B cell (primary cell): Measurements from ENCODE around the gene ZNF831. TPM values are rescaled to one million over a fixed set of nuclear protein-coding genes. Genes with fewer than 3 reads are reported as not detected.

Source experiments
- ATAC-seq: fragments of 200-7000 bp; cut with Tn5 transposase; one replicate; pipeline ENCODE4 v1.10.0; 2021; ENCODE audit warnings: low read depth, mild to moderate bottlenecking, moderate number of reproducible peaks, moderate library complexity
- CTCF ChIA-PET: fragments of 350-600 bp; sonication (Branson Sonifier 250); formaldehyde crosslinking; loops from one replicate; lab custom pipeline; 2021; ENCODE audit warnings: antibody characterized with exemption, inconsistent platforms; lab: Charles Lee
- POLR2A ChIA-PET: fragments of 350-600 bp; sonication (Branson Sonifier 250); formaldehyde crosslinking; loops from one replicate; lab custom pipeline; 2021; ENCODE audit warnings: antibody characterized with exemption; lab: Charles Lee
- DNase-seq: peaks from one replicate; pipeline ENCODE4 v3.0.0; 2013
- H2AFZ ChIP-seq: 2 replicates; pipeline ENCODE4 v1.6.1; 2012; ENCODE audit warnings: mild to moderate bottlenecking, low read depth, low read length; ENCODE audit not compliant: insufficient read depth, poor library complexity, severe bottlenecking
- H3K27ac ChIP-seq, 2 donors: 1 replicate in 1 of 2; 2 replicates in 1 of 2; pipeline ENCODE4 v1.5.1; 2012 to 2013; ENCODE audit warnings: low read length in 2 of 2, mild to moderate bottlenecking in 2 of 2, moderate library complexity in 1 of 2
- H3K27me3 ChIP-seq, 4 experiments: fragments of 200-600 bp in 1 of 4; sonication (generic) in 1 of 4; replicated peaks in 1 of 4; 1 replicate in 2 of 4; 2 replicates in 2 of 4; pipeline versions ENCODE4 v1.6.1 to v1.7.0; 2013 to 2016; ENCODE audit warnings: low read length in 3 of 4, mild to moderate bottlenecking in 2 of 4, mixed read lengths in 1 of 4, moderate library complexity in 1 of 4; ENCODE audit not compliant: insufficient read depth in 4 of 4, control insufficient read depth in 3 of 4; ENCODE audit errors: control extremely low read depth in 1 of 4
- H3K36me3 ChIP-seq, 2 experiments: replicated peaks in 1 of 2; 1 replicate in 1 of 2; 2 replicates in 1 of 2; pipeline versions ENCODE4 v1.6.1 to v1.7.1; 2013; ENCODE audit warnings: low read length in 1 of 2; ENCODE audit not compliant: insufficient read depth in 2 of 2, control insufficient read depth in 1 of 2; ENCODE audit errors: control extremely low read depth in 1 of 2, extremely low read depth in 1 of 2
- H3K4me1 ChIP-seq, 2 donors: fragments of 200-600 bp in 1 of 2; sonication (generic) in 1 of 2; 1 replicate in 1 of 2; 2 replicates in 1 of 2; pipeline versions ENCODE4 v1.5.1 to v1.6.1; 2013 to 2017; ENCODE audit warnings: low read length in 2 of 2; ENCODE audit not compliant: control insufficient read depth in 2 of 2, insufficient read depth in 2 of 2
- H3K4me2 ChIP-seq: replicated peaks from 2 replicates; pipeline ENCODE3; 2012; ENCODE audit warnings: mild to moderate bottlenecking, low read depth, low read length; ENCODE audit not compliant: poor library complexity, severe bottlenecking
- H3K4me3 ChIP-seq, 5 experiments: fragments of 200-600 bp in 1 of 5; sonication (generic) in 1 of 5; 1 replicate in 3 of 5; 2 replicates in 2 of 5; pipeline versions ENCODE4 v1.5.1 to v1.7.0; 2011 to 2016; ENCODE audit warnings: low read length in 4 of 5, mild to moderate bottlenecking in 4 of 5, low read depth in 2 of 5, control low read depth in 1 of 5, moderate library complexity in 1 of 5; ENCODE audit not compliant: insufficient read depth in 1 of 5; ENCODE audit errors: control extremely low read depth in 1 of 5, extremely low read depth in 1 of 5
- H3K79me2 ChIP-seq: fragments of 200-600 bp; sonication (generic); one replicate; pipeline ENCODE4 v1.6.0; 2016; ENCODE audit warnings: low read length; ENCODE audit not compliant: control insufficient read depth, insufficient read depth
- H3K9ac ChIP-seq: fragments of 200-600 bp; sonication (generic); 2 replicates; pipeline ENCODE4 v1.6.1; 2017; ENCODE audit warnings: mild to moderate bottlenecking, low read length, moderate library complexity
- H3K9me3 ChIP-seq, 3 donors: one replicate each; pipeline versions ENCODE4 v1.6.1 to v1.7.1; 2013; ENCODE audit warnings: low read length in 2 of 3; ENCODE audit not compliant: control insufficient read depth in 2 of 3, insufficient read depth in 1 of 3; ENCODE audit errors: control extremely low read depth in 1 of 3
- H4K20me1 ChIP-seq: 2 replicates; pipeline ENCODE4 v1.6.0; 2012; ENCODE audit warnings: mild to moderate bottlenecking, low read length; ENCODE audit not compliant: insufficient read depth, control insufficient read depth, poor library complexity, severe bottlenecking
- H3K27ac Mint-ChIP-seq: one replicate; pipeline ENCODE4 v1.8.0; 2021; ENCODE audit warnings: mixed read lengths
- H3K27me3 Mint-ChIP-seq: one replicate; pipeline ENCODE4 v1.8.0; 2021; ENCODE audit warnings: mixed read lengths
- H3K4me1 Mint-ChIP-seq: one replicate; pipeline ENCODE4 v1.8.0; 2021; ENCODE audit warnings: mixed read lengths
- H3K4me3 Mint-ChIP-seq: one replicate; pipeline ENCODE4 v1.8.0; 2021; ENCODE audit warnings: mixed read lengths
- H3K9me3 Mint-ChIP-seq: one replicate; pipeline ENCODE4 v1.8.0; 2022; ENCODE audit warnings: mixed read lengths; ENCODE audit not compliant: insufficient read depth
- EZH2 ChIP-seq: IDR thresholded peaks from 2 replicates; pipeline ENCODE4 v1.6.1; 2012; ENCODE audit warnings: borderline replicate concordance, low read depth, mild to moderate bottlenecking, moderate library complexity, low read length; ENCODE audit not compliant: insufficient read depth, poor library complexity, severe bottlenecking
- WGBS: methylation state at CpG from one replicate; pipeline ENCODE4 v1.1.5; 2013; ENCODE audit warnings: missing lambda C conversion rate; ENCODE audit not compliant: insufficient coverage; 5-methylcytosine and 5-hydroxymethylcytosine counted together
- intact Hi-C: fragments of 100-400 bp; cut with micrococcal nuclease; formaldehyde crosslinking; loops from one replicate; pipeline ENCODE4 v1.10.0; 2022
- polyA plus RNA-seq: library from polyadenylated mRNA; depleted of rRNA; stranded (reverse); fragments of >200 nt; gene quantifications from 2 replicates; pipeline ENCODE4 v1.2.3, GENCODE V29; 2012
- total RNA-seq, 2 donors: library from RNA; stranded (reverse); fragments of 120-200 nt in 1 of 2; gene quantifications; 1 replicate in 1 of 2; 2 replicates in 1 of 2; pipeline versions ENCODE4 v1.2.3 to v1.2.4, GENCODE V29; 2013 to 2022
- TF ChIP-seq, protein P1 (sequence below): fragments of 200-600 bp; IDR thresholded peaks from one replicate; pipeline ENCODE4 v1.8.0; 2022; ENCODE audit warnings: antibody characterized with exemption, mild to moderate bottlenecking

ZNF831 gene
- total and polyA plus RNA-seq, 2 donors (not counting 1 experiment from before 2014, with no cell fraction given), result 1.7 to 14.1 TPM

DNA sequence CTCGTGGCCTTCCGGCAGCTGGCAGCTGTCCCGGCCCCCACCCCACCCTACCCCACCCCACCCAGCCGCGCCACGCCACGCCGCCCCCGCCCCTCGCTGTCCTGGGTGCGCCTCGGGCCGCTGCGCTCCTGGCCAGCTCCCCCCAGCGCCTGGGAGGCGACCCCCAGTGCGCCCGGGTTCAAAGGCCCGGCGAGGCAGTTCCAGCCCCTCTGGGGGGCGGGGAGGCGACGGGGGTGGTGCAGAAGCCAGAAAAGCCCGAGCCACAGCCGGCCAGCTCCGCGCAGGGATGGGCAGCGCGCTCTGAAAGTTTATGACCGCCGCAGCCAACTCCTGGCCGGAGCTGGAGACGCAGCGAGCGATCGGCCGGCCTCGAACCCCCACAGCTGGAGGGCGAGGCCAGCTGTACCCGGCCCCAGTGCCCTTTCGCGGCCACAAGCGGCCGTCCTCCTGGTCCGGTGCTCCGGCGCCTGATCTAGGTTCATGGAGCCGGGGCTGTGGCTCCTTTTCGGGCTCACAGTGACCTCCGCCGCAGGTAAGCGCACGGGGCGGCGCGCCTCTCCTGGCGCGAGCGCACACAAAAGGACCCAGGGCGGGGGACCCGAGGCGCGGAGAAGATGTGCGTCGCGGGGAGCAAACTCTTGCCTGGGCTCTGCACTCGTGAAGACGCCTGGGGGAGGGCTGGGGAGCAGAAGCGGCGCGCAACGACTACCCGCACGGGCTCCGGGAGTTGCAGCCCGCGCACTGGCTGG lies 136.9 kb downstream of the ZNF831 start, which contains the start of gene EDN3:
Gene EDN3 (plus strand): TSS at position 279 of the 749 bp plus-strand sequence. CDS start 202 bp downstream, at position 481.
- no peaks in the 10 kb centered on the region for H3K9me3 ChIP-seq
- no peak within 1 kb of the TSS for H3K27ac ChIP-seq
- ChIA-PET CTCF (no interaction called here), POLR2A (no interaction called here)
- no peaks in the 10 kb centered on the region for H3K79me2 ChIP-seq
- intact Hi-C loops, result no loop called here
- Mint-ChIP-seq H3K4me1 (no peaks in the 10 kb centered on the region), H3K9me3 (no peaks in the 10 kb centered on the region), H3K4me3 (no peak within 1 kb of the TSS), H3K27ac (no peak within 1 kb of the TSS), H3K27me3 (peaks cover 69% of the 10 kb centered on the region)
- ATAC-seq, result no peak
- no peak within 1 kb of the TSS for H2AFZ ChIP-seq
- no peak within 1 kb of the TSS for H3K4me2 ChIP-seq
- no peaks in the 10 kb centered on the region for H3K36me3 ChIP-seq
- H3K4me1 ChIP-seq, result no peaks in the 10 kb centered on the region
- no peak for DNase-seq
- H3K9ac ChIP-seq, result no peak within 1 kb of the TSS
- no peaks in the 10 kb centered on the region for H4K20me1 ChIP-seq
- 11% methylated on average over 67 of the region's 77 CpGs for WGBS
- peaks cover 0 to 31% (median 4%) of the 10 kb centered on the region in 4 experiments for H3K27me3 ChIP-seq
- H3K4me3 ChIP-seq, result no peak within 1 kb of the TSS
- no peak for TF ChIP-seq EZH2
- TF ChIP-seq, protein P1, sequence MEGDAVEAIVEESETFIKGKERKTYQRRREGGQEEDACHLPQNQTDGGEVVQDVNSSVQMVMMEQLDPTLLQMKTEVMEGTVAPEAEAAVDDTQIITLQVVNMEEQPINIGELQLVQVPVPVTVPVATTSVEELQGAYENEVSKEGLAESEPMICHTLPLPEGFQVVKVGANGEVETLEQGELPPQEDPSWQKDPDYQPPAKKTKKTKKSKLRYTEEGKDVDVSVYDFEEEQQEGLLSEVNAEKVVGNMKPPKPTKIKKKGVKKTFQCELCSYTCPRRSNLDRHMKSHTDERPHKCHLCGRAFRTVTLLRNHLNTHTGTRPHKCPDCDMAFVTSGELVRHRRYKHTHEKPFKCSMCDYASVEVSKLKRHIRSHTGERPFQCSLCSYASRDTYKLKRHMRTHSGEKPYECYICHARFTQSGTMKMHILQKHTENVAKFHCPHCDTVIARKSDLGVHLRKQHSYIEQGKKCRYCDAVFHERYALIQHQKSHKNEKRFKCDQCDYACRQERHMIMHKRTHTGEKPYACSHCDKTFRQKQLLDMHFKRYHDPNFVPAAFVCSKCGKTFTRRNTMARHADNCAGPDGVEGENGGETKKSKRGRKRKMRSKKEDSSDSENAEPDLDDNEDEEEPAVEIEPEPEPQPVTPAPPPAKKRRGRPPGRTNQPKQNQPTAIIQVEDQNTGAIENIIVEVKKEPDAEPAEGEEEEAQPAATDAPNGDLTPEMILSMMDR, result no peak

DNA sequence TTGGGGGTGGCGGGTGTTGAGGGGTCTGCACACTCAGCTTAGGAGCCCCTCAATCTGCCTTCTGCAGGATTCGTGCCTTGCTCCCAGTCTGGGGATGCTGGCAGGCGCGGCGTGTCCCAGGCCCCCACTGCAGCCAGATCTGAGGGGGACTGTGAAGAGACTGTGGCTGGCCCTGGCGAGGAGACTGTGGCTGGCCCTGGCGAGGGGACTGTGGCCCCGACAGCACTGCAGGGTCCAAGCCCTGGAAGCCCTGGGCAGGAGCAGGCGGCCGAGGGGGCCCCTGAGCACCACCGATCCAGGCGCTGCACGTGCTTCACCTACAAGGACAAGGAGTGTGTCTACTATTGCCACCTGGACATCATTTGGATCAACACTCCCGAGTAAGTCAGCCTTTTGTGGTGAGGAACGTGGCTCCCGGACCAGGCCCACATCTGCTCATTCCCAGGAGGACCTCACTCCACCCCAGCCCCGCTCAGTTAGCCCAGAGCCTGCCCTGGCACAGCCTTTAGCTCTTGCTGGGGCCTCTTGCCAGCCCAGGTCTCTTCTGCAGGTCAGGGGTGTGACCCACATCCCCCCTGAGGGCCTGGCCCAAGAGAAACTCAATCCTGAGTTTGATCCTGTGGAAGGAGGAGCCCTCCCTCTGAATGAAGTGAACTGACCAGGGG lies 137.9 kb downstream of the ZNF831 start:
- ChIA-PET CTCF (no interaction called here), POLR2A (no interaction called here)
- TF ChIP-seq EZH2, result no peak
- TF ChIP-seq, protein P1, result no peak
- Histone ChIP-seq H3K27me3 (peaks cover 0 to 28% (median 4%) of the 10 kb centered on the region in 4 experiments), H3K4me1 (no peaks in the 10 kb centered on the region), H3K9me3 (peaks cover 0 to 3% (median 0%) of the 10 kb centered on the region in 3 donors), H3K4me3 (no peak overlapping the region), H2AFZ (no peak overlapping the region), H3K36me3 (no peaks in the 10 kb centered on the region), H3K4me2 (no peak overlapping the region), H3K9ac (no peak overlapping the region), H3K79me2 (no peaks in the 10 kb centered on the region), H3K27ac (no peak overlapping the region), H4K20me1 (no peaks in the 10 kb centered on the region)
- ATAC-seq (no peak), DNase-seq (no peak)
- Mint-ChIP-seq H3K4me3 (no peak overlapping the region), H3K27me3 (peaks cover 63% of the 10 kb centered on the region), H3K4me1 (no peaks in the 10 kb centered on the region), H3K9me3 (no peaks in the 10 kb centered on the region), H3K27ac (no peak overlapping the region)
- intact Hi-C loops, result no loop called here
- 80% methylated on average over 17 of the region's 17 CpGs for WGBS
